A549 (cell line): Measurements from ENCODE around the gene IL17RE. TPM values are rescaled to one million over a fixed set of nuclear protein-coding genes. Genes with fewer than 3 reads are reported as not detected.

ENCODE experiments used
- ATAC-seq, 2 experiments: fragments of 200-7000 bp in 1 of 2; fragments of >200 bp in 1 of 2; cut with Nextera tagmentation in 1 of 2; cut with Tn5 transposase in 1 of 2; 3 replicates each; pipeline versions ENCODE4 v1.8.0 to v1.9.1; 2018 to 2020; ENCODE audit warnings: mild to moderate bottlenecking in 1 of 2, moderate library complexity in 1 of 2
- CTCF ChIA-PET: fragments of 300-600 bp; sonication (Branson Sonifier 250); formaldehyde crosslinking; extraction: SDS; loops from one replicate; lab custom pipeline; 2021; ENCODE audit warnings: antibody characterized with exemption, inconsistent platforms; lab: Yijun Ruan, JAX
- POLR2A ChIA-PET: fragments of 350-600 bp; formaldehyde crosslinking; extraction: SDS; loops from one replicate; lab custom pipeline; 2021; ENCODE audit warnings: antibody characterized with exemption, inconsistent platforms; lab: Yijun Ruan, JAX
- DNase-seq, 2 experiments: peaks; one replicate each; pipeline versions ENCODE4 v3.0.0 to v3.0.0-alpha.2; 2011 to 2016; ENCODE audit warnings: low read depth in 1 of 2, low spot score in 1 of 2
- FAIRE-seq: peaks from 2 replicates; lab custom pipeline; 2011; peaks lifted over from hg19 to GRCh38; lab: Jason Lieb, UNC
- H3K27ac ChIP-seq, 2 experiments: fragments of >200 bp; sonication (Bioruptor Twin); formaldehyde crosslinking; 3 replicates each; pipeline ENCODE4 v1.5.1; 2016 to 2017
- H3K4me1 ChIP-seq: fragments of >200 bp; sonication (Bioruptor Twin); formaldehyde crosslinking; 3 replicates; pipeline ENCODE4 v1.6.1; 2016
- H3K4me2 ChIP-seq: fragments of >200 bp; sonication (Bioruptor Twin); formaldehyde crosslinking; 3 replicates; pipeline ENCODE4 v1.6.1; 2016
- H3K4me3 ChIP-seq: fragments of >200 bp; sonication (Bioruptor Twin); formaldehyde crosslinking; 3 replicates; pipeline ENCODE4 v1.5.1; 2016
- H3K9me3 ChIP-seq: fragments of >200 bp; sonication (Bioruptor Twin); formaldehyde crosslinking; 3 replicates; pipeline ENCODE4 v1.6.1; 2016
- CEBPB ChIP-seq, 2 experiments: fragments of >200 bp in 1 of 2; sonication (Bioruptor Twin) in 1 of 2; formaldehyde crosslinking in 1 of 2; IDR thresholded peaks; 2 replicates each; pipeline ENCODE4 v1.6.1; 2012 to 2016
- CHD4 ChIP-seq: fragments of 200-600 bp; sonication (generic); IDR thresholded peaks from 2 replicates; pipeline ENCODE4 v1.6.1; 2016; ENCODE audit warnings: antibody characterized with exemption, mild to moderate bottlenecking, borderline replicate concordance
- EHMT2 ChIP-seq: fragments of 200-600 bp; sonication (generic); IDR thresholded peaks from 2 replicates; pipeline ENCODE4 v1.6.1; 2016; ENCODE audit warnings: antibody characterized with exemption, low read depth, mild to moderate bottlenecking, moderate library complexity
- EP300 ChIP-seq, 2 experiments: fragments of >200 bp; sonication (Bioruptor Twin); formaldehyde crosslinking; IDR thresholded peaks; 2 replicates in 1 of 2; 3 replicates in 1 of 2; pipeline ENCODE4 v1.6.1; 2016 to 2017
- ESRRA ChIP-seq: fragments of 150-350 bp; IDR thresholded peaks from 2 replicates; pipeline ENCODE4 v1.6.1; 2014; ENCODE audit warnings: mild to moderate bottlenecking, low read length, borderline replicate concordance
- HMGXB4 ChIP-seq: fragments of 250-450 bp; sonication (Bioruptor Pico); IDR thresholded peaks from 2 replicates; pipeline ENCODE4 v1.5.0; 2021; ENCODE audit warnings: mild to moderate bottlenecking, moderate library complexity, borderline replicate concordance
- HOXB13 ChIP-seq: fragments of 250-450 bp; sonication (Bioruptor Pico); IDR thresholded peaks from 2 replicates; pipeline ENCODE4 v1.5.0; 2020; ENCODE audit warnings: low read depth, mild to moderate bottlenecking, moderate library complexity
- MAFK ChIP-seq: fragments of 450-650 bp; IDR thresholded peaks from 2 replicates; pipeline ENCODE4 v1.6.1; 2014; ENCODE audit not compliant: partially characterized antibody
- NFE2L2 ChIP-seq: fragments of 150-350 bp; conservative IDR thresholded peaks from 2 replicates; pipeline ENCODE4 v1.6.1; 2014; ENCODE audit warnings: low read length
- NR3C1 ChIP-seq: fragments of >200 bp; sonication (Bioruptor Twin); formaldehyde crosslinking; IDR thresholded peaks from 3 replicates; pipeline ENCODE4 v1.6.1; 2017
- POLR2A ChIP-seq: IDR thresholded peaks from 2 replicates; pipeline ENCODE4 v1.6.1; 2012; ENCODE audit warnings: mild to moderate bottlenecking, low read length
- RAD21 ChIP-seq, 2 experiments: fragments of >200 bp in 1 of 2; sonication (Bioruptor Twin) in 1 of 2; formaldehyde crosslinking in 1 of 2; IDR thresholded peaks in 1 of 2; conservative IDR thresholded peaks in 1 of 2; 2 replicates in 1 of 2; 3 replicates in 1 of 2; pipeline ENCODE4 v1.6.1; 2012 to 2018; ENCODE audit warnings: inconsistent platforms in 1 of 2
- REST ChIP-seq: fragments of 200-600 bp; sonication (generic); IDR thresholded peaks from 2 replicates; pipeline ENCODE4 v1.6.1; 2016; ENCODE audit warnings: antibody characterized with exemption, mild to moderate bottlenecking, moderate library complexity
- RFX5 ChIP-seq: fragments of 450-650 bp; IDR thresholded peaks from 2 replicates; pipeline ENCODE4 v1.7.1; 2014; ENCODE audit warnings: antibody characterized with exemption, mild to moderate bottlenecking, moderate library complexity
- TFCP2L1 ChIP-seq: fragments of 250-450 bp; sonication (Bioruptor Pico); IDR thresholded peaks from 2 replicates; pipeline ENCODE4 v1.5.0; 2021; ENCODE audit warnings: mild to moderate bottlenecking
- TP53 ChIP-seq: fragments of 250-450 bp; sonication (Bioruptor Pico); IDR thresholded peaks from 2 replicates; pipeline ENCODE4 v1.5.0; 2021; ENCODE audit warnings: mild to moderate bottlenecking, moderate library complexity
- ZNF302 ChIP-seq: fragments of 250-450 bp; sonication (Bioruptor Pico); IDR thresholded peaks from 2 replicates; pipeline ENCODE4 v1.9.0; 2021; ENCODE audit warnings: inconsistent platforms, mild to moderate bottlenecking, moderate library complexity
- WGBS: methylation state at CpG from one replicate; pipeline ENCODE4 v1.1.6; 2017; ENCODE audit errors: missing lambda C conversion rate; 5-methylcytosine and 5-hydroxymethylcytosine counted together
- polyA plus RNA-seq, 4 experiments: library from polyadenylated mRNA; depleted of rRNA in 3 of 4; stranded (reverse); fragments of >200 nt; fragmentation: RNase III in 1 of 4; extraction: RNeasy Plus Mini Kit Qiagen cat#74134 plus additional on column Dnase treatment in 1 of 4; gene quantifications; 2 replicates in 3 of 4; 3 replicates in 1 of 4; pipeline ENCODE4 v1.2.3, GENCODE V29; 2011 to 2017
- TF ChIP-seq, protein P1 (sequence below): fragments of >200 bp; sonication (Bioruptor Twin); formaldehyde crosslinking; IDR thresholded peaks from 2 replicates; pipeline ENCODE4 v1.6.1; 2016
- TF ChIP-seq, protein P2 (sequence below): IDR thresholded peaks from 2 replicates; pipeline ENCODE4 v1.6.1; 2012; ENCODE audit warnings: low read depth, borderline replicate concordance

Gene IL17RE
- polyA plus RNA-seq, 2 of the 4 experiments (the other 2 are of a cell fraction) = 0.44 to 0.53 TPM

GRCh38 chr3:9888540-9888939 lies 14.1 kb upstream of the IL17RE start:
- TF ChIP-seq, protein P1, sequence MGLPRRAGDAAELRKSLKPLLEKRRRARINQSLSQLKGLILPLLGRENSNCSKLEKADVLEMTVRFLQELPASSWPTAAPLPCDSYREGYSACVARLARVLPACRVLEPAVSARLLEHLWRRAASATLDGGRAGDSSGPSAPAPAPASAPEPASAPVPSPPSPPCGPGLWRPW = no peak
- TF ChIP-seq EP300 (IDR thresholded peaks at IDR 0.05) (no peak), TP53 (CRISPR knock-in tag) (no peak), NFE2L2 (no peak), REST (no peak), TFCP2L1 (CRISPR knock-in tag) (no peak), MAFK (no peak), HOXB13 (CRISPR knock-in tag) (no peak), ESRRA (no peak), ZNF302 (no peak)
- FAIRE-seq (no peak), DNase-seq (no peak), ATAC-seq (no peak)
- Histone ChIP-seq H3K27ac (peak overlapping the region; percentile 42 to 94; a peak in 2 of 6 replicates), H3K4me1 (peaks cover 46% of the 10 kb centered on the region), H3K4me3 (no peak overlapping the region), H3K4me2 (no peak overlapping the region), H3K9me3 (no peaks in the 10 kb centered on the region)
- 85% methylated on average over 3 of the region's 3 CpGs for WGBS
- CTCF ChIA-PET = interaction anchor here (0.6 to 3.6 kb wide), 3 partner anchors 18 to 57 kb away, joined by 3 to 11 read pairs (median 4); no protein-coding TSS in a partner anchor
- POLR2A ChIA-PET = no interaction called here

- Histone ChIP-seq H3K4me1 (peaks cover 46% of the 10 kb centered on the region), H3K27ac (peak overlapping the region; percentile 94 to 98; a peak in 4 of 6 replicates), H3K9me3 (no peaks in the 10 kb centered on the region), H3K4me3 (no peak overlapping the region), H3K4me2 (no peak overlapping the region)
- DNase-seq = no peak
- ChIA-PET CTCF (interaction anchor here (1.0 to 3.6 kb wide), 5 partner anchors 12 to 57 kb away, joined by 3 to 20 read pairs (median 4); no protein-coding TSS in a partner anchor), POLR2A (interaction anchor here (0.5 to 1.4 kb wide), 2 partner anchors 10 to 32 kb away, joined by 3 to 21 read pairs; partner anchors contain the start of gene CIDEC)
- ATAC-seq = no peak
- WGBS = 64% methylated on average over 5 of the region's 5 CpGs
- TF ChIP-seq CEBPB (IDR thresholded peaks at IDR 0.05) (peak; percentile 71 to 86), REST (no peak)
- TF ChIP-seq, all 56 proteins: peak for 1
- no peak for FAIRE-seq
Measured at GRCh38 chr3:9889405-9889804, 13.2 kb upstream of the IL17RE start.

GRCh38 chr3:9890249-9891071 lies 12.2 kb upstream of the IL17RE start, which contains the start of gene JAGN1:
Gene JAGN1 (plus strand): TSS chr3:9890610. CDS start chr3:9890723, 113 bp downstream.
- Histone ChIP-seq H3K27ac (peak within 1 kb of the TSS; percentile 94 to 98), H3K9me3 (no peaks in the 10 kb centered on the region), H3K4me2 (peak within 1 kb of the TSS; percentile 79), H3K4me3 (peak within 1 kb of the TSS; percentile 81), H3K4me1 (peaks cover 46% of the 10 kb centered on the region)
- FAIRE-seq = no peak
- ATAC-seq = peak; percentile 78 to 89
- DNase-seq = peak; percentile 87 to 93
- ChIA-PET CTCF (interaction anchor here (1.2 to 3.6 kb wide), 10 partner anchors 11 to 63 kb away, joined by 3 to 20 read pairs (median 5); partner anchors contain the start of genes IL17RC and IL17RE), POLR2A (interaction anchor here (0.6 to 2.3 kb wide), 8 partner anchors 9 to 926 kb away, joined by 3 to 21 read pairs (median 4); partner anchors contain the start of genes CIDEC, CRELD1 and RPUSD3)
- WGBS = 1% methylated on average over 32 of the region's 62 CpGs
- TF ChIP-seq, protein P1 = no peak
- TF ChIP-seq RFX5 = no peak
- peak; percentile 94 for TF ChIP-seq CHD4
- TF ChIP-seq, protein P2, sequence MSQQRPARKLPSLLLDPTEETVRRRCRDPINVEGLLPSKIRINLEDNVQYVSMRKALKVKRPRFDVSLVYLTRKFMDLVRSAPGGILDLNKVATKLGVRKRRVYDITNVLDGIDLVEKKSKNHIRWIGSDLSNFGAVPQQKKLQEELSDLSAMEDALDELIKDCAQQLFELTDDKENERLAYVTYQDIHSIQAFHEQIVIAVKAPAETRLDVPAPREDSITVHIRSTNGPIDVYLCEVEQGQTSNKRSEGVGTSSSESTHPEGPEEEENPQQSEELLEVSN = peak; percentile 47; the same call in 1 of the 2 replicates
- TF ChIP-seq RAD21 (conservative IDR thresholded peaks at IDR 0.05 in 1 of 2, IDR thresholded peaks at IDR 0.05 in 1 of 2) = peak in 1 of 2 experiments; percentile 12; a peak in 1 of 5 replicates
- no peak for TF ChIP-seq NR3C1
- no peak for TF ChIP-seq HOXB13 (CRISPR knock-in tag)
- TF ChIP-seq HMGXB4 (CRISPR knock-in tag) = peak; percentile 89; the same call in 1 of the 2 replicates
- no peak for TF ChIP-seq EHMT2
- TF ChIP-seq POLR2A = peak; percentile 85
